Measurements from ENCODE around the gene CACNA1C.

CACNA1C gene

DNA sequence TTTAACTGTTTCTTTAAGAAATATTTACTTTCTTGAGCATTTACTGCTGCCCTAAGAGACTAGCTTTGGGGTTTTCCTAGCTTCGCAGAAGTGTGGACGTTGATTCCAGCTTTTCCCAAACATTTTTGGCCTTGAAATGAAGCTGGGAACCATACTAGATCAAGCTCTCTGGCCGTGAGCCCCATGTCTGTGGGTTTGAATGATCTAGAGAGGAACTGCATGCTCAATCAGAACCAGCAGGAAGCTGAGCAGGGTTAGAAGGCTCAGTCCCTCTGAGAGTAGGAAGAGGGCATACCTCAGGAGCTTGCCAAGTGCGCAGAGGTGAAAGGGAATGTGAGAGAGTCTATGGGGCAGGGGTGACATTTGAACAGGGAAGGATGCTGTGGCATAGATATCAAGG, 292.1 kb downstream of the CACNA1C start:
- no peak for DNase-seq (ENCODE audit: low read depth)

DNA sequence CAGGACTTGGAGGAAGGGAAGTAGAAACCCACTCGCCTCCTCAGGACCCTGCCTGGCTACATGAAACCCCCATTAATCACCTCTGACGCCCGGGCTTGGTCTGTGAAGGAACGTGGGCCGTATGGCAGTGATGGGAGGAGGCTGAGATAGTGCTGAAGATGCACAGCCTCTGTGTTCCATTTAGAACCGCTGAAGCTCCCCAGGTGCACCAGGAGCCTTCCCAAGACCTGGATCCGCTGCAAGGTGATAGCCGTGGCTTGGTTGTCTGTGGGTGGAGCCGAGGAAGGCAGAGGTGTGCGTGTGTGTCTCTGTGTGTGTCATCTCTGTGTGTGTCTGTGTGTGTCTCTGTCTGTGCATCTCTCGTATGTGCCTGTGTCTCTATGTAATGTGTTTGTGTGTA, 293.1 kb downstream of the CACNA1C start:
- DNase-seq (ENCODE audit: low read depth): no peak

DNA sequence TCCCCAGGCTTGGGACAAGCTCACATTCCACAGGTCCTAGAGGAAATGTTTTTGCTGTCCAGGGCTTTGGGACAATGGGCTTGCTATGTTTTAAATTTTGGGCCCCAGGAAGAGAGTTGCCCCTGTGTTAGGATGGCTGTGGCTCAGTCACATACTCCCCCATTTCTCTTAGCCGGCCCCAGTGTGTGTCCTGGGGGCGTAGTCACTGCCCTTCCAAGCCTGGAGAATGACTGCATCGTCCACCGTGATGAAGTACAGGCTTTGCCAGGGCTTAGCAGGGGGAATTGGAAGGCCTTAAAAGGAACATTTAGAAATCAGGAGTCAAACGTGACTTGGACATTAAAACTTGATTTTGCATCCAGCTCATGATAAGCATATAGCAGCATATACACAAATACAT, 293.6 kb downstream of the CACNA1C start:
- DNase-seq (ENCODE audit: low read depth): no peak

DNA sequence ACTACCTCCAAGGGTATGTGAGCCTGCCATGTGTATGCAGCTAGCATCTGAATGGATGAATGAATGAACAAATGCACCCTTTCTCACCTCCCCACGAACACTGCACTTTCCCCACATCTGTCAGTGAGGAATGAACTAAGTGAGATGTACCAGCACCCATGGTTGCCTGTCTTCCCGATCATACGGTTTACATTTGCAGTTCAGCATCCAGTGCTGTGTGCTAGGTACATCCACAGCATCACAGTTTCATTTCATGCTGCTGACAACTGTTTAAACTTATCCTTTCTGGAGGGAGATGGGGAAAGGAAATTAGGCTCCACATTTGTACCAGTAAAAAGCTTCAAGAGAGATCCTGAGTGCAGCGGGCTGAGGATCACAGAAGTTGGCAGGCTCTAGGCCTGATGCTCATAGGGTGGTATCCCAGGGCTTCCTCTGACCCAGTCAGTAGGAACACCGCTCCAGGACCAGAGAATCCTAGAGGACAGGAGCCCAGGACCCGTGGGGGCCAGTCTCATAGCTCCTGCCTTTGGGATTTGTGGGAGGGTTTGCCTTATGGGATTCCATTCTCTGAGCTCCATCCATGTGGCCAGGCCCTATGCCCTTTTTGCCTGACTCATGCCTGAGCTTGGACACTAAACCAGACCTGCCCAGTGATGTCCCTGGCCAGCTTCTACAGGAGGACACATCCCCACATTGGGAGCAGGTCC, 294.5 kb downstream of the CACNA1C start:
- no peak for DNase-seq (ENCODE audit: low read depth)

DNA sequence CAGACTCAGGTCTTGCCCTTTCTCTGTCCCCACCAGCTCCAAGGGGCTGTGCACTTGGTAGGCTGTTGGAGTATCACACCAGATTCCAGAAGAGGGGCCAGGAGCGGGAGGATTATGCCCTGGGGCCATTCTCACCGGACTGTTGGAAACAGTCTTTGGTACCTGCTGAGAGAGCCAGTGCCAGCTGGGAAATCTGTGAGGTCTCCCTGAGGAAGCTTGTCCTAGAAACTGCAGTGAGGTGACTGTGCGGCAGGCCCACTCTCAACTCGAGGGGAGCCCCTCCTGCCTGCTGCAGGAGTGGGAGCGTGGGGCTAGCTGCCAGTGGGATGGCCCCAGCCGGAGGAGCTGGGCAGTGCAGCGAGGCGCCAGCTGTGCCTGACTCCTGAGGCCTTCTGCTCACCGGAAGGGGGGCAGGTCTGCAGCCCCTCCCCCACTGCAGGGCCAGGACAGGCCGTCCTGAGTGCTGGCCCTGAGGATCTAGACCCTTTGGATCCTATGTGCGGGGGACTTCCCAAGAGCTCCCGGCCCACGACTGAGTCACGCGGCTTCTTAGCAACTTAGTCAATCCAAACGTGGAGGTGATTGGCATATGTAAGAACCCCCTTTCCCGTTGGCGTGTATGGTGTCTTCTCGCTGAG, 295.2 kb downstream of the CACNA1C start:
- no peak for DNase-seq (ENCODE audit: low read depth)

DNA sequence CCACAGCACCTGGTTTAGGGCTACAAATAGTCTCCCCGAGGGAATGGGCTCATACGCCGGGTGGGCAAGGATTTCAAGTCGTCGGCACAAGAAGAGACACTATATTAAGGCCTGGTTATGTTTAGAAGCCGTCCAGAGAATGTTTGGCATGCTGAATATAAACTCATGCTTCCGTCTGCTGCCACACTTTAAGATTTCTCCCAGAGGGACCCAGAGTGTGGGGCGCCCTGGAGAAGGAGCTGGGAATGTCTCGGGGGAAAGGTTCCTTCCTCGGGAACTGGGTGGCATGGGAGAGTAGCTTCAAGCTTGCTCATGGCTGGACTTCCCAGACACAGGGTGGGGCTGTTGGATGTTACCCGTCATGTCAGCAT, 295.7 kb downstream of the CACNA1C start:
- DNase-seq (ENCODE audit: low read depth): no peak

DNA sequence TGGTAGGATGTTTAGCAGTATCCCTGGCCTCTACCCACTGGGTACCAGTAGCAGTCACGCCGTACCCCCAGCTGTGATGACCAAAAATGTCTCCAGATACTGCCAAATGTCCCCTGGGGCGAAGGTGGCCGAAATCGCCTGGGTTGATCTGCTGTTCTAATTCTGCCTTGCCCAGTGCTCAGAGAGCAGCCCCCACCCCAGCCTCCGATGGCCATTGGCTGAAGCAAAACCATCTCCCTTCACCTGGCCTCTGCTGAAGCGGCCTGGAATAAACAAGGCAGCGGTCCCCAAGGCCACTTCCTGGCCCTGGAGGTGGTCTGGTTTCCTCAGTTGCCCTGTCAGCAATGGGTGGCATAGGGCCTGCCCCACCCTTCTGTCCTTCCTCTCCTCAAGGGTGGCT, 298.4 kb downstream of the CACNA1C start:
- DNase-seq (ENCODE audit: low read depth): no peak

DNA sequence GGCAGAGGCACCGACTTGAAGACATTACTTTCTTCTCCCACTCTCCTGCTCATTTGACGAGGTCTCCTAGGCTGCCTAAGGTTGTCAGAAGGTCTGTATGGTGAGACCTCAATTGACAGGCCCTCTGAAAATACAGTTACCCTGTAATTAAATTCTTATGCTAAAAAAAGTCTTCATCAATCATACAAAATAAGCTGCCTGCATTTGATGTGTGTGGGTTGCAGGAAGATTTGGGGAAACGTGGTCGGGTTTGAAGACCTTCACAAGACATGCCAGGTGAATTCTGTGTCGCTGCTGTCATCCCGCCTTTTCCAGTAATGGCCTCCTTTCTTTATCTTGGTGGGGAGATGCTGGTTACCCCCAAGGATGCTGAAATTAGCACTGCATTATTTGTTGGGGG, 299.4 kb downstream of the CACNA1C start:
- DNase-seq (ENCODE audit: low read depth): no peak

DNA sequence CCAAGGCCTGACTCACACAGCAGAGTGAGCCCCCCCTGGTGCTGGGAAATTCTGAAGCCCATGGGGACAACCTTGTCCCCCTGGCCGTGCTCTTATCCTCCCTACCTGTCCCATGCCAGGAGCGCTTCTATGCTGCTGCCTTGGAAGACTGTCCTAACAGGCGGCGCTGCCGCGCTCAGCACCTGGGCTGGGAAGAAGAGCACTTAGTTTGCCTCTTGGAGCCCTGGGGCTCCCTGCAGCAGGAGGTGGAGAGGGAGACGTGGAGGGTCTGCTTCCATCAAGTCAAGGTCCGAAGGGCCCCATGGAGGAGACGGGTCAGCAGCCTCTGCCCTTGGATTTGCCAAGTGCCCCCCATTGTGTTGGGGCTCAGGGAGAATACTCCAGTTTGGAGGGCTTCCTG, 300.5 kb downstream of the CACNA1C start:
- DNase-seq (ENCODE audit: low read depth): no peak

DNA sequence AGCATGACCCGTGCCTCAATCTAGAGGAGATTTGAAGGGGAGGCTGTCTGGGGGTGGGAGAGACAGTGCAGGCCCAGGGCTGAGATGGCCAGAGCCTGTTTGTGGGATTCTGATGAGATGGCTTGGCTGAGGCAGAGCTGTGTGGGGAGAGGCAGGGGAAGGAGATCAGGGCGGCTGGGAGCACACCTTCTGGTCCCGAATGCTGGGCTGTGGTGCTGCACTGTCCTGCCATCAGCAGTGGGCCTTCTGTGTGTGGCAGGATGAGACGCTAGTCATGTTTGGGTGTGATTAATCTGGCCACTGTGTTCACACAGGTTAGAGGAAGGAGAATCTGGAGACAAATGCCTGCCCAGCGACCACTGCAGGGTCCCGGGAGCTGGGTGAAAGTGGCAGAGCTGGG, 300.9 kb downstream of the CACNA1C start:
- no peak for DNase-seq (ENCODE audit: low read depth)

DNA sequence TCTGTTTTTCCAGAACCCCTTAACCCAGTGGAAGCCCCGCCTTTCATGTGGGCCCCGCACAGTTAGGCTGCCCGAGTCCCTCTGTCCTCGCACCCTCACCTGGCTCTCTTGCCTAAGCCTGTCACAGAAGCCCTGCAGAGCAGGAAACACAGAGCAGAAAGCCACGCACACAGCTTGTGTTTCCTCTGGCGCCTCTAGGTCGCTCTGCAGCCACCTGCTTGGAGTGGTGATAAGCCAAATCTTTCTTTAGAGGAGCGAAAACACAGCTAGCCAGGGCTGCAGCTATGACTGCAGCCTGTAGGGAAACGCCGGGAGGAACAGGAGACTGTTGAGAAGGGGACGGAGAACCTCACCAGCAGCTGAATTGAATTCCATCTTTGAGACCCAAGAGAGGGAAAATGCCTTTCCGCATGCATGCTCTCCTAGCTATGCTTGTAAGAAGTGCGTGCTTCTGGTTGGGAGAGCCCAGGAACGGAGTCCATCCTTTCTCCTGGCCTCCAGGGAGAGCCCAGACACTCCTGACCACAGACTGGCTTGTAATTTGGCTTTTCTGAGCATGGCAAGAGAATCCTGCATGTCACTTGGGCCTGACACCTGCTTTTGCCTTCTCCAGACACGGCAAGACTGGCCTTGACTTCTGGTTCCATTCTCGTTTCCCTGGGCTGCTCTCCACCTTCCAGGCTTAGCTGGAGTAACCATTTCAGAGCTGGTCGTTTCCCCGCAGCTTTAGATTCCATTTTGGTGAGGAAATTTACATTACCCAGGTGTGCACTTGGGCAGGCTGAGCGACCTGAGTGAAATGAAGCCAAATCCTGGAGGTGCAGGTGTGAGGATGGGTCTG, 301.6 kb downstream of the CACNA1C start:
- no peak for DNase-seq (ENCODE audit: low read depth)

DNA sequence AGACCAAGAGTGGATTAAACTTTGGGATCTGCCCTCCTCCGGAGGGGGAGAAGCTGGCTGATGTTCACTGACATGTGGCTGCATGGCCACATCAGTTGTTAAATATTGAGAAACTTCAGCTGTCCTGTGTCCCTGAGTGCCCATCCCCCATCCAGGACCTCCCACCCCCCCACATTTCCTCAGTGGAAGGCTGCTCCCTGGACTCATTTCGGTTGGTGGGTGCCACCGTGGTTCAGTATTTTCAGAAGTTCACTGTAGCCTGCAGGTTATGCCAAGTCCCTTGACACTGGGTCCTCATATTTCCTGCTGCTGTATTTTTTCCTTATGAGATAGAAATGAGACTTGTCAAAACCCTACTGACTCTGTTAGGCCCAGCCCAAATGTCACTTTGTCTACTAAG, 302.4 kb downstream of the CACNA1C start:
- no peak for DNase-seq (ENCODE audit: low read depth)

DNA sequence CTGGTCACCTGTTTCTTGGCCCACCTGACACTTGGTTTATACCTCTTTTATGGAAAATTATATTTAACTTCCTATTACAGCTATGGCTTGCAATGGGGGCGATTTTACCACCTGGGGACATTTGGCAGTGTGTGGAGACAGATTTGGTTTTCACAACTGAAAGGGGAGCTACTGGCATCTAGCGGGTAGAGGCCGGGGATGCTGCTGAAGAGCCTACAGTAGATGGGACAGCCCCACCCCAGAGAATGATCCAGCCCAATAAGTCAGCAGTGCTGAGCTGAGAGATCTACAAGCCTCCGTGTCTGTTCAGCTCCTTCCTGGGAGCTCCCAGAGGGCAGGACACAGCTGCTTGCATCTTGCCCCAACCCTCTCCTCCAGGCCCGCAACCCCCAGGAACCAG, 302.8 kb downstream of the CACNA1C start:
- DNase-seq (ENCODE audit: low read depth): no peak

DNA sequence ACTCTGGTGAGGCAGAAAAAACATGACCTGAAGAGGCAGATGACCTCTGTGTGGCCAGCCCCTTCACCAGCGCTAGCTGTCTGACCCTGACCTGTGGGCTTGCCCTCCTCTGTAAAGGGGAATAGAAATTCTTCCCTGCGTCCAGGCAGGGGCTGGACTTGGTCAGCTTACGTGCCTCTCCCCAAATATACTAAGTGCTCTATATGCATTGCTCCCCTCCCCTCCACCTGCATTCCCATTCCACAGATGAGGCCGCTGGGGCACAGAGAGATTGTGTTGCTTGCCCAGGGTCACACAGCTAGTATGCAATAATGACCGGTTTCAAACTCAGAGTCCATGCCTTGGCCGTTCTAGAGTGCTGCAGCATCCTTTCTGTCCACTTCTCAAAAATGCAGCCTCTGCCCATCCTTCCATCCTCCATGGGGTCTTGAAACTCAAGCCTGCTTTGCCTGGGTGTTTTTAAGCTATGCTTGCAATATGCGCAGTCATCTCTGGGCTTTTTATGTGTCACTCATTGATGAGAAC, 303.9 kb downstream of the CACNA1C start:
- DNase-seq (ENCODE audit: low read depth): no peak

DNA sequence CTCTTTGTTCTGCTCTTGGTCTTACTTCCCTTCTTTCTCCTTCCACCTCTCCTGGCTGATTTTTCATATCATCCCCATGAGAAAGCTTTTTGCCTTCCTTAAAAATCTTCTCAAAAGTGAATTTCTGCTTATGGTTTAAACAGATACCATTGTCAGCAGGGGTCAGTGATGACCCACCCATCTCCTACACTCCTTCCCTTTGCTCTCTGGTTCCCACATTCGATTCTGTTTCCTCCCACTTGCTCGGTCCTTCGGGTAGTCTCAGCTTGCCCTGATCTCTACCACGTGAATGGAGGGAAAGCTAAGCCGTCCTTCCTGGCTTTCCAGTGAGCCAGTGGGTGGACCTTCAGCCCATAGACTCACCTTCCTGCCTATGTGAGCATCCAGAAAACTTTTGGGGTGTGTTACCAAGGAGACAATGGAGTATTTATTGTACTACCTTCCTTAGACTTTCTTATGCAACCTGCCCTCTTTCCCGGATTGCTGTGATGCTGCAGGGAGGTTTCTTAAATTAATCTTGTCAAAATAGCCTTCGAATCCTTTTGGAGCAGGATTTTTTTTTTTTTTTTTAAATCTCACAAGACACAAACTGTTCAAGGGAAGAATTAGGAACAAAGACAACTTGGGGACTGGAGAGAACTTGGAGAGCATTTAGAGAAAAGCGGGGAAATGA, 306.3 kb downstream of the CACNA1C start:
- DNase-seq (ENCODE audit: low read depth): no peak

DNA sequence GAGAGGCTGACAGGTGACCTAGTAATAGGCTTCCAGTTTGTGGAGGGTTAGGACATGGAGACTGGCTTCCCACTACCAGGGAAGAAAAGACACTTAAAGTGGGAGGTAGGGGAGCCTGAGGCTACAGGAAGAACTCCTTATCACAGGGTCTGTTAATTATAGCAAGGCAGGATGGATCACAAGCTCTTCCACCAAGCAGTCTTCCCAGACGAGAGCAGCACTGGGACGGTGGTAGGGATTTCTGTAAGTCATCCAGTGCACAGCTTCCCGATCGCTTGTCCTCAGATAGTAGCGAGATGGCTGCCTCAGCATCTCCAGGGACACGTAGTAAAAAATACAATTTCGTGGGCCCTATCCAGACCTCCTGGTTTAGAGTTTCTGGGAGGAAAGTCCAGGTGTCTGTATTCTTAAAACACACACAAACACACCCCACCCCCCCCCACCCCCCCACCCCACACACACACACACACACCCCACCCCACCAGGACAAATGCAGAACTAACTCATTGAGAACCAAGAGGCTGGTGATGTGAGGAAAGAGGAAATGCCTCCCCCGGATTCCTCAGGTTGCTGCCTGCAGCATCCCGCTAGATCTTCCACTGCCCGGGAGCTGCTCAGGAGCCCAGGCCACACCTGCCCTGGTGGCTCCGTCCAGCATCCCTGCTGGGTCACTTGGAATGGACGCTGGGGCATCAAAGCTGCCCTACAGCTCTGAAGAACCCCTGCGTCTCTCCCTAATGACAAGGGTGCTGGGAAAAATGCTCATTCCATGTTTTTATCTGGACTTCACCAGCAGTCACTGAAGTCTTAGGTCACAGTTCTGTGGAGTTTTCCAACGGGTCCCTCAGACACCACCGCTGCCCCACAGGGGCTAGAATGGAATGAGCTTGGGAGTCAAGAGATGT, 307.2 kb downstream of the CACNA1C start:
- DNase-seq (ENCODE audit: low read depth): no peak

DNA sequence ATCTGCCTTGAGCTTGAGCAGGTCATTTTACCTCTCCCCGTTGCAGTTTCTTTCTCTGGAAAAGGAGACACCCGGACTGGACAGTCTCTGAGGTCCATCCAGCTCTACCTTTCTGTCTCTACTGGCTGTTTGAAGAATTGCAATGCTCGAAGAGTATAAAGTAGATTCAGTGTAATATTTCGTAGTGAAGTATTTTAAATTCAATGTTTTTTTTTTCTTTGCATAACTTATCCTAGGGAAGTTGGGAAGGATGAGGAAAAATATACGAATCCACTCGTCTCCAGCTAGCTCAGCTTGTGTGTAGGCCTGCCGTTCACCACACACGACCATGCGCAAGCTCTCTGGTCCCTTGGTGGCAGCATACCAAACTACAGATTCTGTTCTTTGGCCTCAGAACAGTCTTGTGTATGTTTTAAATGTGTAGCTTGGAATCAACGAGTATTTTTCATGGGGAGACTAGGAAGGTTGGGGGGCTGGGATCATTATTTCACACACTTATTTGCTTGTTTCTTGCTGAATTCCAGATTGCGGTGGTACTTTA, 307.9 kb downstream of the CACNA1C start:
- no peak for DNase-seq (ENCODE audit: low read depth)

DNA sequence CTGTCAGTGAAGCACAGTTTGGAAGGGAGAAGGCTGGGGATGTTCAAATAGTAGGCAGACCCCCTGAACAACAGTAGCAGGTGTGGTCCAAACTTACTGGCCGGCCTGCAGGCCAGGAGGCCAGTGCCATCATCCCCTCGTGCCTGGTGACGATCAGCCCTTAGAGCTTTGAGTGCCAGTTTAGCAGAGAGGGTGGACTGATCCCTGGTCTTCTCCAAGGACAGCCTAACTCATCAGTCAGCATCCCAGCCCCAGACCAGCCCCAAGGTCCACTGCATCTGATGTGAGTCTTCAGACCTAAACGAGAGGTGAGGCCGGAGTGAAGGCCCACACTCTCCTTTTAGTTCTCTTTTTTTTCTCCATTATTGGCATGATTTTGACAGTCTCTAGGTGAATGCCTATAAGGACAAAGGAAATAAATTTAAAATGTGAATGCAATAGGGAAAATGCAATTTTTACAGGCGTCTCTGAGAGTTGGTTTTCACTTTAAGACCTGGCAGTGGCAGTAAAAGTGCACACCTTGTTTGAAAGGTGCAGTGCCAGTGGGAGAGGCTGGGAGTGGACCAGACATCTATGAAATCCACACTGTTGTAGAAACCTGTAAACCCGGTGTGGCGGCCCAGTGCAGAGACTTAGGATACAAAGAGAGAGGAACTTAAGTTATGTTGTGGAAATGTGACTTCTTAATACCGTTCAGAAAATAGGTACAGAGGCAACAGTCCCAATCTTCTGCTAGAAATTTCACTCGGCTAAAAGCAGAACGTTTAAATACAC, 311.2 kb downstream of the CACNA1C start:
- no peak for DNase-seq (ENCODE audit: low read depth)

DNA sequence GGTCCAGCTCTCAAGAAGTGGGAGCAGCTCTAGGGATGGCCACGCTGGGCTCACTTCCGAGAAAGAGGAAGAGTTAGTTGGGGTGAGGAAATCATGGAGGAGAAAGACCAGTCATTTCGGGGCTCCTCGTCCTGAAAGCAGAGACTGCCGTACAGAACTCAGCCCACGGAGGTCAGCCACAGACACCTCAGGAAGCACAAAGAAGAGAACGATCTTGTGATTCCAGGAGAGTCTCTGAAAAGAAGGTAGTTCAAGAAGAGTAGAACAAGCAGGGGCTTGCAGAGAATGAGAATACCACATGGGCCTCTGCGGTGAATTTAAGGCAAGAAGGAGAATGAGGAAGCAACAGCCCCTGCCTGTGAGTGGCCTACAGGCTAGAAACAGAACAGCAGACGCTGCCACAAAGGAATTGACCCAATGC, 311.9 kb downstream of the CACNA1C start:
- no peak for DNase-seq (ENCODE audit: low read depth)

DNA sequence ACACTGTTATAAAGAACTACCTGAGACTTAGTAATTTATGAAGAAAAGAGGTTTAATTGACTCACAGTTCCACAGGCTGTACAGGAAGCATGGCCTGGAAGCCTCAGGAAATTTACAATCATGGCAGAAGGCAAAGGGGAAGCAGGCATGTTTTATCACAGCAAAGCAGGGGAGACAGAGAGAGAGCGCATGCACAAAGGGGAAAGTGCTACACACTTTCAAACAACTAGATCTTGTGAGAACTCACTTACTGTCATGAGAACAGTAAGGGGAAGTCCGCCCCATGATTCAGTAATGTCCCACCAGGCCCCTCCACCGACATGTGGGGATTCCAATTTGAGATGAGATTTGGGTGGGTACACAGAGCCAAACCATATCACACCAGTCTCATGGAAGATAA, 313.9 kb downstream of the CACNA1C start:
- DNase-seq (ENCODE audit: low read depth): no peak

Measured in non-pigmented ciliary epithelial cell (primary cell).